Jurkat, Clone E6-1 (cell line): ENCODE data around the gene CXCL8.

Source experiments
- DNase-seq: peaks from one replicate; pipeline ENCODE4 v3.0.0-alpha.2; 2011; ENCODE audit warnings: low read depth, low spot score
- H3K4me3 ChIP-seq: 2 replicates; pipeline ENCODE4 v1.5.1; 2011; ENCODE audit warnings: mild to moderate bottlenecking, low read length, control low read depth, moderate library complexity

Gene CXCL8

GRCh38 chr4:73741031-73741749, 821 bp downstream of the CXCL8 start:
- H3K4me3 ChIP-seq = no peak overlapping the region
- no peak for DNase-seq

- no peak overlapping the region for H3K4me3 ChIP-seq
Observed at GRCh38 chr4:73741750-73742489, 1.6 kb downstream of the CXCL8 start.

GRCh38 chr4:73742490-73743160, 2.3 kb downstream of the CXCL8 start:
- DNase-seq = no peak
- H3K4me3 ChIP-seq = no peak overlapping the region

More at GRCh38 chr4:73741750-73742489, 1.6 kb downstream of the CXCL8 start:
- DNase-seq = no peak

- H3K4me3 ChIP-seq = no peak overlapping the region
- DNase-seq = no peak
Observed at GRCh38 chr4:73743281-73743680, 2.9 kb downstream of the CXCL8 start.

- no peak overlapping the region for H3K4me3 ChIP-seq
- no peak for DNase-seq
Observed at GRCh38 chr4:73743795-73744194, 3.4 kb downstream of the CXCL8 start.

GRCh38 chr4:73744203-73744602, 3.8 kb downstream of the CXCL8 start:
- H3K4me3 ChIP-seq = no peak overlapping the region
- no peak for DNase-seq

GRCh38 chr4:73750730-73751129, 10.4 kb downstream of the CXCL8 start:
- H3K4me3 ChIP-seq = no peak overlapping the region
- no peak for DNase-seq

GRCh38 chr4:73751166-73751565, 10.8 kb downstream of the CXCL8 start:
- H3K4me3 ChIP-seq = no peak overlapping the region
- no peak for DNase-seq

GRCh38 chr4:73751830-73752229, 11.5 kb downstream of the CXCL8 start:
- DNase-seq = no peak
- H3K4me3 ChIP-seq = no peak overlapping the region

DNA sequence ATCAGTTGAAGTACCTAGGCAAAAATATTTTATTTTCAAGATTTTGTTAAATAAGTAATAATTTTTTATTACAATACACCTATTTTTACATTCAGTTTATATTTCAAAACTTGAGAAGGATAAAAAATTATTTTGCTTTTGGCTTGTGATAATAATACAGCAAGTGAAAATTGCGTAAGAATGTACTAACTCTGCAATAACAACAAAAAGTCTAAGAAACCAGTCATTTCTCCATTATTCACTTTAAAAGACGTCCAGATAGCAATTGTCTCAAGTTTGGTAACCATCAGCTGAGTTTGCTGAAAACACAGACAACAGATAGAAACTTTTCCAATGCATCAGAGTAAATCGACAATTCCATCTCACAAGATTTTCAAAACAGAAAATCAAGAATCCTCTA, 12.1 kb downstream of the CXCL8 start:
- no peak overlapping the region for H3K4me3 ChIP-seq
- no peak for DNase-seq

DNA sequence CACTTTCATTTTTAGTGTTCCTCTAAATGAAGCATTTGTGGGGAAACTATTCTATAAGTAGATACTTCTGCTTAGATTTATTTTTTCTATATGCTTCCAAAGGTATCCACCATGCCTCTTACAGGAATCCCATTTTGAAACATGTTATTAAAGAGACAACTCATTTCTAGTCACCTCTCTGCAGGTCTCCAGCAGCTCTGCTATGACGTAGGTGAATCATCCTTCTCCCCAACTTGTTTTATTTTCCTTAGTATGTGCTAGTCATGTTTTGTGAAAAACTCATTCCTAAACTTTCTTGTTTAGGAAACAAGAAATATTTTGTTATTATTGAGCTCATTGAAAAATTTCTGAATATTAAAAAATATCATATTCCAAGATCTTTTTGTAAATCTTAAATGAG, 12.8 kb downstream of the CXCL8 start:
- no peak for DNase-seq
- no peak overlapping the region for H3K4me3 ChIP-seq

GRCh38 chr4:73754934-73755333, 14.6 kb downstream of the CXCL8 start:
- no peak for DNase-seq
- no peak overlapping the region for H3K4me3 ChIP-seq

DNA sequence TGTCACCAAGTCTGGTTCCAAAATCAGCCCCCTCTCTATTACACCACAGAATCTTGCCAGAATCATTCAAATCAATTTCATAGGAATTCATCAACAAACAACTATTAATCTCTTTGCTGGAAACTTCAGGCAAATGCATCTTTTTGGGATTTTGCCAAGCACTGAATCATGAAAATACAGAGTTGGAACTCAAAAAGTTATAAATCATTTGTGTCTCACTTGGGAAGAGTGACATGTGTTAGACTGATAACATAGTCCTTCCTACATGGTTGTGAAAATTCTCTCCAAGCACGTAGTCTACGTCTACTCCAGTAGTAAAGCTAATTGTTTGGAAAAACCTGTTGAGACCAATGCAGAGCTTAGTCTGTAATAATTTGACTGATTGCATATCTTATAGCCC, 19.0 kb downstream of the CXCL8 start:
- H3K4me3 ChIP-seq = no peak overlapping the region
- DNase-seq = no peak

DNA sequence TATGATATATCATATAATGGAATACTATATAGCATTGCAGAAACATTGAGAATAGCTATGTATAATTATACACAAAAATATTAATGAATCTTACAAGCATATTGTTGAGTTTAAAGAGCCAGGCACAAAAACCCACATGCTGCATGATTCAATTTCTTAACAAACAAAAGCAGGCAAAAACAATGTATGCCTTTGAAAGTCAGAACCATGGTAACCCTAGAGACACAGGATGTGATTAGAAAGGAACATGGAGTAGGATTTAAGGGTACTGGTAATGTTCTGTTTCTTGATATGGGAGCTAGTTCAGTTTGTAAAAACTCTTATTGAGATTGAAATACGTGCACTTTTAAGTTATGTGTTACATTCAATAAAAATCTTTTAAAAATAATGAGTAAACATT, 21.5 kb downstream of the CXCL8 start:
- H3K4me3 ChIP-seq = no peak overlapping the region

GRCh38 chr4:73762409-73762808, 22.0 kb downstream of the CXCL8 start:
- no peak overlapping the region for H3K4me3 ChIP-seq
- DNase-seq = no peak

More for the DNA sequence above, 21.5 kb downstream of the CXCL8 start:
- DNase-seq = no peak

DNA sequence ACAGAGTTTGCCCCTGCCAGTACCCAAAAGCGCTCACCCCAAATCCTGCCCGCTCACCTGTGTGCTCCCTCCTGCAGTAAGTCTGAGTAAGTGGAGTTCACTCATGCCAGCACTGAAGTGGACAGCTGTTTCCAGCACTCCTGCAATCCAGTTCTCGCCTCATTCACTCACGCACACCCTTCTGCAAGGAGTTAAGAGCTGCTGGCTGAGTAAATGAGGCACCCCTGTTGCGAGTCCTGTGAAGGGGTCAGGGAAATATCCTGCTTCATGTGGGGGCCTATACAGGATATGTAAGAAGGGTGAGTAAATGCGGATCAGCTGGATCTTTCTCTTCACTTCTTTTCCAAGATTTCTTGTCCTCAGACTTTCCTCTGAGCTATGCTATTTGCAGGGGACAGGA, 23.5 kb downstream of the CXCL8 start:
- DNase-seq = no peak
- H3K4me3 ChIP-seq = no peak overlapping the region

DNA sequence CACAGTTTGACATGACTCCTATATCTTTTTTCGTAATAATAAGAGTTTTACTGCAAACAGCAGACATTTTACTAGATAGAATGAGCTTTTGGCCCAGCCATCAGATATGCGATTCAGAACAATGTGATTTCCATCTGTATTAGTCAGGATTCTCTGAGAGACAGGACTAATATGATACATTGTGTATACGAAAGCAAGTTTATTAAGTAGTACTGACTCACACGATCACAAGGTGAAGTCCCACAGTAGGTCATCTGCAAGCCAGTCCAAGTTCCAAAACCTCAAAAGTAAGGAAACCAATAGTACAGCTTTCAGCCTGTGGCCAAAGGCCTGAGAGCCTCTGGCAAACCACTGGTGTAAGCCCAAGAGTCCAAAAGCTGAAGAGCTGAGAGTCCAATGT, 24.1 kb downstream of the CXCL8 start:
- no peak for DNase-seq
- H3K4me3 ChIP-seq = no peak overlapping the region

- no peak overlapping the region for H3K4me3 ChIP-seq
- DNase-seq = no peak
Observed at GRCh38 chr4:73765296-73765695, 24.9 kb downstream of the CXCL8 start.

- H3K4me3 ChIP-seq = no peak overlapping the region
- no peak for DNase-seq
Observed at GRCh38 chr4:73770917-73771316, 30.5 kb downstream of the CXCL8 start.

GRCh38 chr4:73772363-73772762, 32.0 kb downstream of the CXCL8 start:
- DNase-seq = no peak
- H3K4me3 ChIP-seq = no peak overlapping the region
